ENCODE results near the gene TSPAN14. TPM values are rescaled to one million over a fixed set of nuclear protein-coding genes. Genes with fewer than 3 reads are reported as not detected.

The TSPAN14 gene
- total and polyA plus RNA-seq, 2 of the 13 experiments (the other 11 are each of a cell fraction or from before 2014, with no cell fraction given) = 24.1 to 80.6 TPM

GRCh38 chr10:80523773-80524172, 69.7 kb downstream of the TSPAN14 start:
- BruUV-seq (replicated peaks) = no TSS peak
- H3K4me1 ChIP-seq (ENCODE audit: insufficient read depth, low read length) = peaks cover 15% of the 10 kb centered on the region

More at GRCh38 chr10:80523773-80524172, 69.7 kb downstream of the TSPAN14 start:
- H3K27ac ChIP-seq (ENCODE audit: extremely low read length, insufficient read depth, low read length) = no peak overlapping the region
- TF ChIP-seq ZNF781 (CRISPR knock-in tag; IDR thresholded peaks at IDR 0.05; ENCODE audit: borderline replicate concordance, not compliant biosample characterization) = no peak
- TF ChIP-seq POLR2AphosphoS5 (IDR thresholded peaks at IDR 0.05; ENCODE audit: low read depth, low read length) = 0 out of 2 replicates have a peak, but pooled peaks have one; percentile 4
- no peak for TF ChIP-seq TOPORS (CRISPR knock-in tag; IDR thresholded peaks at IDR 0.05)
- no peak for TF ChIP-seq MLX (CRISPR knock-in tag; IDR thresholded peaks at IDR 0.05)
- TF ChIP-seq ZNF530 (CRISPR knock-in tag; IDR thresholded peaks at IDR 0.05; ENCODE audit: low read depth) = no peak
- no peak for TF ChIP-seq ZNF589 (CRISPR knock-in tag; conservative IDR thresholded peaks at IDR 0.05)
- TF ChIP-seq KDM2A (CRISPR knock-in tag; IDR thresholded peaks at IDR 0.05; ENCODE audit: borderline replicate concordance, low read depth) = peak; percentile 49; the same call in 1 of the 2 replicates
- TF ChIP-seq CREM (IDR thresholded peaks at IDR 0.05) = no peak
- no peak for TF ChIP-seq CREM (CRISPR knock-in tag; IDR thresholded peaks at IDR 0.05)
- TF ChIP-seq ZNF343 (CRISPR knock-in tag; IDR thresholded peaks at IDR 0.05) = no peak
- TF ChIP-seq ATF7-NPFF (CRISPR knock-in tag; IDR thresholded peaks at IDR 0.05; ENCODE audit: low read depth) = no peak
- no peak for TF ChIP-seq ZNF33B (CRISPR knock-in tag; IDR thresholded peaks at IDR 0.05)
- TF ChIP-seq CTCF (CRISPR knock-in tag; IDR thresholded peaks at IDR 0.05) = no peak
- no peak for TF ChIP-seq ZFP91 (CRISPR knock-in tag; IDR thresholded peaks at IDR 0.05; ENCODE audit: borderline replicate concordance)
- no peak overlapping the region for H2AFZ ChIP-seq (ENCODE audit: low read length)
- no peak for DNase-seq (ENCODE audit: low spot score)
- FAIRE-seq = no peak
- peak; percentile 1; the same call in 2 of the 3 replicates for ATAC-seq
- H3K27me3 ChIP-seq (ENCODE audit: control insufficient read depth in 1 of 2, insufficient read depth in 2 of 2, low read length in 2 of 2) = no peaks in the 10 kb centered on the region; a peak in 1 of 5 replicates
- no peak overlapping the region for H3K4me2 ChIP-seq (ENCODE audit: low read depth, low read length)
- ChIA-PET CTCF (ENCODE audit: low intra/inter-chr PET ratio, low total read pairs) (no interaction called here), POLR2A (no interaction called here)
- intact Hi-C loops (cut with micrococcal nuclease; ENCODE audit: unreplicated experiment) = no loop called here
- no peaks in the 10 kb centered on the region for H3K9me3 ChIP-seq (ENCODE audit: low read length)
- H3K36me3 ChIP-seq (replicated peaks in 1 of 2; ENCODE audit: control insufficient read depth in 1 of 2, insufficient read depth in 2 of 2, low read length in 2 of 2) = peaks cover 3 to 13% of the 10 kb centered on the region in 2 experiments; a peak in 4 of 5 replicates
- no peak overlapping the region for H3K9ac ChIP-seq (ENCODE audit: insufficient read depth, low read depth, low read length)
- 36% methylated on average over 6 of the region's 6 CpGs for WGBS (ENCODE audit: low lambda C conversion rate)
- in situ Hi-C loops (cut with HindIII; ENCODE audit: extremely low pct_ligation_motif_present, low pct_unique_long_range_greater_than_20kb) = loop anchor here (25.0 kb wide), 1 partner anchor 261 kb away; no protein-coding TSS in a partner anchor
- no peaks in the 10 kb centered on the region for H3K79me2 ChIP-seq (ENCODE audit: insufficient read depth, low read length)
- 0 out of 2 replicates have a peak, but pooled peaks cover 2% of the 10 kb centered on the region for H4K20me1 ChIP-seq (ENCODE audit: insufficient read depth, low read length)
- no peak overlapping the region for H3K4me3 ChIP-seq (replicated peaks in 1 of 3; ENCODE audit: insufficient read depth in 1 of 3, low read depth in 2 of 3, low read length in 3 of 3)
